Fibroblast of lung (primary cell): ENCODE results near the gene LCORL. TPM values are rescaled to one million over a fixed set of nuclear protein-coding genes. Genes with fewer than 3 reads are reported as not detected.

Source experiments
- DNase-seq, 2 donors: peaks; one replicate each; pipeline versions ENCODE4 v3.0.0 to v3.0.0-alpha.2; 2010; ENCODE audit warnings: low read depth in 2 of 2
- H2AFZ ChIP-seq: 2 replicates; pipeline ENCODE4 v1.5.1; 2012; ENCODE audit warnings: low read length, control low read depth, inconsistent platforms
- H3K27ac ChIP-seq: 2 replicates; pipeline ENCODE4 v1.5.1; 2011; ENCODE audit warnings: low read length, control low read depth; ENCODE audit not compliant: insufficient read depth
- H3K27me3 ChIP-seq: 2 replicates; pipeline ENCODE4 v1.5.1; 2011; ENCODE audit warnings: mild to moderate bottlenecking, low read length; ENCODE audit not compliant: control insufficient read depth, insufficient read depth
- H3K36me3 ChIP-seq: 2 replicates; pipeline ENCODE4 v1.5.1; 2011; ENCODE audit warnings: low read length; ENCODE audit not compliant: control insufficient read depth, insufficient read depth
- H3K4me1 ChIP-seq: 2 replicates; pipeline ENCODE4 v1.5.1; 2011; ENCODE audit warnings: low read length; ENCODE audit not compliant: control insufficient read depth, insufficient read depth; ENCODE audit errors: extremely low read depth
- H3K4me2 ChIP-seq: 2 replicates; pipeline ENCODE4 v1.5.1; 2011; ENCODE audit warnings: low read length, control low read depth; ENCODE audit not compliant: insufficient read depth; ENCODE audit errors: extremely low read depth
- H3K4me3 ChIP-seq, 4 experiments: fragments of 200-600 bp in 1 of 4; sonication (generic) in 1 of 4; replicated peaks in 1 of 4; 2 replicates each; pipeline ENCODE4 v1.5.1; 2011 to 2016; ENCODE audit warnings: low read length in 4 of 4, low read depth in 3 of 4, mild to moderate bottlenecking in 3 of 4, control low read depth in 2 of 4, inconsistent platforms in 1 of 4, mixed read lengths in 1 of 4; ENCODE audit not compliant: insufficient read depth in 1 of 4; ENCODE audit errors: control extremely low read depth in 1 of 4
- H3K79me2 ChIP-seq: 2 replicates; pipeline ENCODE4 v1.5.1; 2012; ENCODE audit warnings: mild to moderate bottlenecking, low read length, inconsistent platforms; ENCODE audit not compliant: control insufficient read depth, insufficient read depth
- H3K9ac ChIP-seq: 2 replicates; pipeline ENCODE4 v1.5.1; 2011; ENCODE audit warnings: mild to moderate bottlenecking, low read length, control low read depth; ENCODE audit not compliant: insufficient read depth
- H3K9me3 ChIP-seq: 2 replicates; pipeline ENCODE4 v1.5.1; 2012; ENCODE audit warnings: low read depth, low read length; ENCODE audit not compliant: control insufficient read depth, insufficient read depth
- H4K20me1 ChIP-seq: 2 replicates; pipeline ENCODE4 v1.5.1; 2011; ENCODE audit warnings: low read length; ENCODE audit not compliant: control insufficient read depth, insufficient read depth; ENCODE audit errors: extremely low read depth
- EZH2 ChIP-seq: IDR thresholded peaks from 2 replicates; pipeline ENCODE4 v1.5.1; 2012; ENCODE audit warnings: low read length, control low read depth, mild to moderate bottlenecking; ENCODE audit errors: missing control alignments
- polyA plus RNA-seq, 2 donors: library from polyadenylated mRNA; depleted of rRNA in 1 of 2; stranded (reverse) in 1 of 2; unstranded in 1 of 2; fragments of >200 nt; gene quantifications; 2 replicates each; pipeline ENCODE4 v1.2.1, GENCODE V29; 2011 to 2012; ENCODE audit warnings: missing spikeins in 1 of 2
- total RNA-seq: library from RNA; depleted of rRNA; stranded (reverse); fragments of >200 nt; gene quantifications from 2 replicates; pipeline ENCODE4 v1.2.1, GENCODE V29; 2014
- TF ChIP-seq, protein P1 (sequence below), 2 donors: IDR thresholded peaks in 1 of 2; conservative IDR thresholded peaks in 1 of 2; 1 replicate in 1 of 2; 2 replicates in 1 of 2; pipeline ENCODE4 v1.5.1; 2011 to 2012; ENCODE audit warnings: low read length in 2 of 2, control low read depth in 1 of 2, inconsistent platforms in 1 of 2, low read depth in 1 of 2, mild to moderate bottlenecking in 1 of 2

The LCORL gene
- total and polyA plus RNA-seq, 2 donors (not counting 1 experiment from before 2014, with no cell fraction given), result 8.5 to 13.5 TPM

DNA sequence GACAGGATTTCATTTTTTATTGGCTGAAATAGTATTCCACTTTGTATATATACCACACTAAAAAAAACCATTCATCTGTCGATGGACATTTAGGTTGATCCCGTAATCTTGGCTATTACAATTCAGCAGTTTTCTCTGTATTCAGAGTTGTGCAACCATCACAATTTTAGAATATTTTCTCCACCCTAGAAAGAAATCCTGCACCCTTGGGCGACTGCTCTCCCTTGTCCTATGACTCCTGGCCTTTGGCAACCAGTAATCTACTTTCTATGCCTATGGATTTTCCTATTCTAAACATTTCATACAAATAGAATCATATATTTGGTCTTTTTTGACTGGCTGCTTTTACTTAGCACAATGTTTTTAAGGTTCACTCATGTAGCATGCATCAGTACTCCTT, 126.1 kb downstream of the LCORL start:
- Histone ChIP-seq H3K27me3 (no peaks in the 10 kb centered on the region), H4K20me1 (no peaks in the 10 kb centered on the region), H3K9me3 (no peaks in the 10 kb centered on the region), H3K4me2 (no peak overlapping the region), H3K27ac (no peak overlapping the region), H3K36me3 (no peaks in the 10 kb centered on the region), H3K4me1 (no peaks in the 10 kb centered on the region), H3K9ac (no peak overlapping the region), H3K79me2 (no peaks in the 10 kb centered on the region), H3K4me3 (no peak overlapping the region), H2AFZ (no peak overlapping the region)
- DNase-seq, result no peak
- TF ChIP-seq EZH2, result no peak
- TF ChIP-seq, protein P1, sequence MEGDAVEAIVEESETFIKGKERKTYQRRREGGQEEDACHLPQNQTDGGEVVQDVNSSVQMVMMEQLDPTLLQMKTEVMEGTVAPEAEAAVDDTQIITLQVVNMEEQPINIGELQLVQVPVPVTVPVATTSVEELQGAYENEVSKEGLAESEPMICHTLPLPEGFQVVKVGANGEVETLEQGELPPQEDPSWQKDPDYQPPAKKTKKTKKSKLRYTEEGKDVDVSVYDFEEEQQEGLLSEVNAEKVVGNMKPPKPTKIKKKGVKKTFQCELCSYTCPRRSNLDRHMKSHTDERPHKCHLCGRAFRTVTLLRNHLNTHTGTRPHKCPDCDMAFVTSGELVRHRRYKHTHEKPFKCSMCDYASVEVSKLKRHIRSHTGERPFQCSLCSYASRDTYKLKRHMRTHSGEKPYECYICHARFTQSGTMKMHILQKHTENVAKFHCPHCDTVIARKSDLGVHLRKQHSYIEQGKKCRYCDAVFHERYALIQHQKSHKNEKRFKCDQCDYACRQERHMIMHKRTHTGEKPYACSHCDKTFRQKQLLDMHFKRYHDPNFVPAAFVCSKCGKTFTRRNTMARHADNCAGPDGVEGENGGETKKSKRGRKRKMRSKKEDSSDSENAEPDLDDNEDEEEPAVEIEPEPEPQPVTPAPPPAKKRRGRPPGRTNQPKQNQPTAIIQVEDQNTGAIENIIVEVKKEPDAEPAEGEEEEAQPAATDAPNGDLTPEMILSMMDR (conservative IDR thresholded peaks at IDR 0.05 in 1 of 2, IDR thresholded peaks at IDR 0.05 in 1 of 2; ENCODE audit: low read depth in 1 of 2, low read length in 2 of 2), result no peak

DNA sequence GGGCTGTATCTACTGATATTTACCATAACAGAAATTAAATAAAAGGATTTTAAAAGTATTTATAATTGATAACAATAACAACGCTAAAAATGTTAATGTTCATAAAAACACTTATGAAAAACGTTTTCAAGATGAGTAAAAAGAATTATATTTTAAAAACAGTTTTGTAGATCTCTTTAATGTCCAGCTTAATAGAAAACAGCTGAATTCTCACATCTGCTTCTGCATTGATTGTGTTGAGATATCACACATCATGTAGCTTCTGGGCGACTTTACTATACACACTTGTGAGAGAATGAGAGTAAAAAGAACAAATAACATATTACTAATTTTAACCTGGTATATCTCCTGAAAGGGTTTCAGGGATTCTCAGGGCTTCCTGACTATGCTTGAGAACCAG, 127.1 kb downstream of the LCORL start:
- no peak for DNase-seq
- H3K4me1 ChIP-seq, result no peaks in the 10 kb centered on the region
- no peaks in the 10 kb centered on the region for H3K9me3 ChIP-seq
- no peak overlapping the region for H2AFZ ChIP-seq
- H3K4me2 ChIP-seq, result no peak overlapping the region
- no peak for TF ChIP-seq EZH2
- TF ChIP-seq, protein P1 (conservative IDR thresholded peaks at IDR 0.05 in 1 of 2, IDR thresholded peaks at IDR 0.05 in 1 of 2; ENCODE audit: low read depth in 1 of 2, low read length in 2 of 2), result no peak
- no peaks in the 10 kb centered on the region for H4K20me1 ChIP-seq
- no peaks in the 10 kb centered on the region for H3K79me2 ChIP-seq
- H3K27me3 ChIP-seq, result no peaks in the 10 kb centered on the region
- H3K4me3 ChIP-seq, result no peak overlapping the region
- no peak overlapping the region for H3K27ac ChIP-seq
- H3K36me3 ChIP-seq, result no peaks in the 10 kb centered on the region
- no peak overlapping the region for H3K9ac ChIP-seq

DNA sequence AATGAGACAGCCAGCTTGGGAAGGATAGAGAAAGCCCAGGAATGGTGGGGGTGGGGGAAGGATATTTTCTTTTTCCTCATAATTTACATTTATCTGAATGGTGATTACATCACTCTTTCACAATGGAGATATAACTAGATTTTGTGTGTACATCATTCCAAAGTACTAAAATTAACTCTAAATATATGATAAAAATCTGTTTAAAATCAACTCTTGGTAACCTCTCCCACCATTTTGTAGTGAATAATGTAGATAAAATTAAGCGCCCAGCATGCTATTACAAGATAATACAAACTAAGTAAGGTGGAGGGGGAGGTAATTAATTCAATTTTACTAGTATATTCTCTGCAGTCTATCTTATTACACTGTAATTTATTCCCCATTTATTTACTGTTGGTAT, 131.9 kb downstream of the LCORL start:
- Histone ChIP-seq H3K79me2 (no peaks in the 10 kb centered on the region), H3K36me3 (no peaks in the 10 kb centered on the region), H3K27ac (no peak overlapping the region), H3K4me1 (no peaks in the 10 kb centered on the region), H3K9me3 (no peaks in the 10 kb centered on the region), H2AFZ (no peak overlapping the region), H3K4me3 (no peak overlapping the region), H4K20me1 (no peaks in the 10 kb centered on the region), H3K9ac (no peak overlapping the region), H3K27me3 (no peaks in the 10 kb centered on the region), H3K4me2 (no peak overlapping the region)
- DNase-seq, result no peak
- TF ChIP-seq, protein P1 (conservative IDR thresholded peaks at IDR 0.05 in 1 of 2, IDR thresholded peaks at IDR 0.05 in 1 of 2; ENCODE audit: low read depth in 1 of 2, low read length in 2 of 2), result no peak
- TF ChIP-seq EZH2, result no peak
